Endothelial cell of umbilical vein (primary cell): ENCODE data around the gene SEMA7A. TPM values are rescaled to one million over a fixed set of nuclear protein-coding genes. Genes with fewer than 3 reads are reported as not detected.

ENCODE experiments used
- BruUV-seq: library from RNA; stranded (reverse); fragments of 400-500 nt; replicated peaks from 2 replicates; lab custom pipeline; 2021; lab: Mats Ljungman, UMichigan
- CTCF ChIA-PET: fragments of 300-600, 350-600 bp; sonication (Branson Sonifier 250); formaldehyde crosslinking; loops from one replicate; lab custom pipeline; 2021; ENCODE audit warnings: antibody characterized with exemption, inconsistent platforms; lab: Charles Lee
- POLR2A ChIA-PET: fragments of 300-600, 350-600 bp; sonication (Branson Sonifier 250); formaldehyde crosslinking; loops from one replicate; lab custom pipeline; 2021; ENCODE audit warnings: antibody characterized with exemption, inconsistent platforms; lab: Charles Lee
- DNase-seq: peaks from one replicate; pipeline ENCODE4 v3.0.0-alpha.2; 2011; ENCODE audit warnings: low read depth, low spot score
- FAIRE-seq: peaks from 2 replicates; lab custom pipeline; 2011; peaks lifted over from hg19 to GRCh38; lab: Jason Lieb, UNC
- H2AFZ ChIP-seq: 2 replicates; pipeline ENCODE4 v1.6.0; 2012; ENCODE audit warnings: low read depth, low read length, control low read depth, inconsistent platforms
- H3K27ac ChIP-seq: 2 replicates; pipeline ENCODE4 v1.5.1; 2011; ENCODE audit warnings: low read depth, mild to moderate bottlenecking, control low read depth, low read length, moderate library complexity; ENCODE audit not compliant: insufficient read depth
- H3K27me3 ChIP-seq, 2 experiments: 2 replicates each; pipeline versions ENCODE4 v1.6.0 to v1.6.1; 2011; ENCODE audit warnings: low read length in 2 of 2, mixed read lengths in 1 of 2; ENCODE audit not compliant: control insufficient read depth in 2 of 2, insufficient read depth in 2 of 2
- H3K36me3 ChIP-seq, 2 experiments: 2 replicates in 1 of 2; 3 replicates in 1 of 2; pipeline ENCODE4 v1.5.1; 2011; ENCODE audit warnings: low read length in 2 of 2, mild to moderate bottlenecking in 1 of 2, moderate library complexity in 1 of 2; ENCODE audit not compliant: control insufficient read depth in 2 of 2, insufficient read depth in 2 of 2; ENCODE audit errors: extremely low read depth in 1 of 2
- H3K4me1 ChIP-seq: 3 replicates; pipeline ENCODE4 v1.5.1; 2011; ENCODE audit warnings: mild to moderate bottlenecking, low read length; ENCODE audit not compliant: control insufficient read depth, insufficient read depth; ENCODE audit errors: extremely low read depth
- H3K4me2 ChIP-seq: 2 replicates; pipeline ENCODE4 v1.6.1; 2011; ENCODE audit warnings: low read length, control low read depth, mixed read lengths; ENCODE audit not compliant: insufficient read depth
- H3K4me3 ChIP-seq, 3 experiments: fragments of 200-600 bp in 1 of 3; sonication (generic), shearing (Covaris generic) in 1 of 3; replicated peaks in 1 of 3; 2 replicates each; pipeline ENCODE4 v1.5.1; 2011 to 2016; ENCODE audit warnings: control low read depth in 3 of 3, low read length in 3 of 3, mild to moderate bottlenecking in 2 of 3, inconsistent platforms in 1 of 3, low read depth in 1 of 3, moderate library complexity in 1 of 3; ENCODE audit not compliant: insufficient read depth in 1 of 3
- H3K79me2 ChIP-seq: 2 replicates; pipeline ENCODE4 v1.6.0; 2012; ENCODE audit warnings: low read length, inconsistent platforms; ENCODE audit not compliant: control insufficient read depth, insufficient read depth
- H3K9ac ChIP-seq: replicated peaks from 2 replicates; pipeline ENCODE3; 2011; ENCODE audit warnings: low read length, control low read depth; ENCODE audit not compliant: insufficient read depth; ENCODE audit errors: extremely low read depth
- H3K9me1 ChIP-seq: replicated peaks from 3 replicates; pipeline ENCODE4 v1.6.0; 2011; ENCODE audit warnings: mild to moderate bottlenecking, low read length; ENCODE audit not compliant: control insufficient read depth, insufficient read depth; ENCODE audit errors: extremely low read depth
- H3K9me3 ChIP-seq: replicated peaks from 2 replicates; pipeline ENCODE4 v1.5.1; 2012; ENCODE audit warnings: low read length, inconsistent platforms; ENCODE audit not compliant: control insufficient read depth, insufficient read depth
- H4K20me1 ChIP-seq: replicated peaks from 2 replicates; pipeline ENCODE3; 2011; ENCODE audit warnings: mild to moderate bottlenecking, low read length; ENCODE audit not compliant: control insufficient read depth, insufficient read depth; ENCODE audit errors: extremely low read depth
- EZH2 ChIP-seq: IDR thresholded peaks from 2 replicates; pipeline ENCODE4 v1.6.1; 2012; ENCODE audit warnings: borderline replicate concordance, low read depth, mild to moderate bottlenecking, moderate library complexity, low read length, inconsistent platforms; ENCODE audit not compliant: severe bottlenecking
- FOS ChIP-seq: IDR thresholded peaks from 2 replicates; pipeline ENCODE4 v1.6.1; 2011; ENCODE audit warnings: mild to moderate bottlenecking, low read length, moderate library complexity, borderline replicate concordance; ENCODE audit not compliant: insufficient read depth
- GATA2 ChIP-seq: IDR thresholded peaks from 2 replicates; pipeline ENCODE4 v1.7.0; 2011; ENCODE audit warnings: low read depth, mild to moderate bottlenecking, moderate library complexity, mixed read lengths, low read length; ENCODE audit not compliant: insufficient read length, insufficient read depth
- JUN ChIP-seq: IDR thresholded peaks from 2 replicates; pipeline ENCODE4 v1.6.1; 2011; ENCODE audit warnings: borderline replicate concordance, low read depth; ENCODE audit not compliant: insufficient read length, insufficient read depth
- MYC ChIP-seq: IDR thresholded peaks from one replicate; pipeline ENCODE4 v1.6.1; 2011; ENCODE audit warnings: mild to moderate bottlenecking, low read depth, low read length
- POLR2A ChIP-seq: IDR thresholded peaks from 2 replicates; pipeline ENCODE4 v1.6.1; 2012; ENCODE audit warnings: low read depth, mild to moderate bottlenecking, control low read depth, low read length
- POLR2AphosphoS5 ChIP-seq: IDR thresholded peaks from 2 replicates; pipeline ENCODE4 v1.6.1; 2012; ENCODE audit warnings: low read depth, mild to moderate bottlenecking, control low read depth, low read length, moderate library complexity; ENCODE audit not compliant: insufficient read depth
- dilution Hi-C: fragments of 300-500 bp; cut with MboI; formaldehyde crosslinking; loops from one replicate; pipeline ENCODE4 v1.15.0; 2019; ENCODE audit warnings: low sequenced_read_pairs; ENCODE audit not compliant: extremely low pct_ligation_motif_present
- intact Hi-C: fragments of 100-400 bp; cut with micrococcal nuclease; formaldehyde crosslinking; loops from one replicate; pipeline ENCODE4 v1.10.0; 2022
- polyA plus RNA-seq, 4 experiments: library from polyadenylated mRNA; depleted of rRNA in 3 of 4; stranded (reverse) in 3 of 4; unstranded in 1 of 4; fragments of >200 nt; gene quantifications; 2 replicates each; pipeline versions ENCODE4 v1.2.1 to v1.2.3, GENCODE V29; 2011 to 2012; ENCODE audit warnings: missing spikeins in 1 of 4
- total RNA-seq: library from RNA; stranded (reverse); gene quantifications from 2 replicates; pipeline ENCODE4 v1.2.3, GENCODE V29; 2021
- TF ChIP-seq, protein P1 (sequence below), 2 donors: IDR thresholded peaks; 1 replicate in 1 of 2; 2 replicates in 1 of 2; pipeline ENCODE4 v1.5.1; 2011; ENCODE audit warnings: low read length in 2 of 2, mild to moderate bottlenecking in 2 of 2, moderate library complexity in 2 of 2, control low read depth in 1 of 2, inconsistent platforms in 1 of 2, low read depth in 1 of 2; ENCODE audit not compliant: insufficient read depth in 1 of 2; ENCODE audit errors: extremely low read depth in 1 of 2
- TF ChIP-seq, protein P2 (sequence below): IDR thresholded peaks from 2 replicates; pipeline ENCODE4 v1.6.1; 2011; ENCODE audit not compliant: insufficient read depth, insufficient read length

The SEMA7A gene
- total and polyA plus RNA-seq, 2 donors (not counting 3 experiments of a cell fraction or from before 2014, with no cell fraction given) = 1.7 to 2.0 TPM

DNA sequence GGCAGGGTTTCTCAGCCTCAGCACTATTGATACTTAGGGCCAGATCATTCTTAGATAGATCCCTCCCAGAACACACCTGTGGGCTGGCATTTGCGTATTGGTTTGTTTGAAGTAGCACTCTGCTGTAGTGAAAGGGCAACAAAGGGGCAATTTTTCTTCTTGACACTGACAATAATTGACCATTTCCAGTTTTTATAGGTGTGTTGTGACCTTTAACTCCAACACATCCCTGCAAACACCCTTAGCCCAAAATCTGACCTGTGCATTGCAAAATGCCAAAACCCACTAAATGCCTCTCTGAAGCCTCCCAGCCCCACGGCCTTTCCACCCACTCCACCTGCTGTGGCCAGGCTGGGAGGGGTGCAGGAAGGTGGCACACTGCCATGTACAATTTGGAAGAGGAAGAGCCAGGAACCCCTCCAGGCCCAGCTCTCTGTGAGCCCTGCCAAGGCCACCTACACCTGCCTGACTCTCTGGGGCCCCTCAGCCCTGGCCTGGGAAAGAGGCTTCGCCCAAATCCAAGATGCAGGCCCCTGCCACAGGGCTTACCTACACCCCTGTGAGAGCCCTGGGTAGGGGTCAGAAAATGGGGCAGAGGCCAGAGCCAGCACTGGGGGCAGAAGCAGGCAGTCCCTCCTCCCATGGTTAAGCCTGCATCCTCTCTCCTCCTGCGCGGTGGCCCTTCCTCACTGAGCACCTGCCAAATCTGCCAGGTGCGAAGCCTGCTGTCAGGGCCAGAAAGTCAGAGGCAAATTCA lies 56.8 kb downstream of the SEMA7A start:
- FAIRE-seq (no peak), DNase-seq (no peak)
- CTCF ChIA-PET = interaction anchor here (0.7 to 13.9 kb wide), 10 partner anchors 8 to 255 kb away, joined by 3 to 313 read pairs (median 6); no protein-coding TSS in a partner anchor
- Histone ChIP-seq H4K20me1 (no peaks in the 10 kb centered on the region), H3K27me3 (peaks cover 4 to 9% of the 10 kb centered on the region in 2 experiments), H3K79me2 (no peaks in the 10 kb centered on the region), H3K36me3 (no peaks in the 10 kb centered on the region), H3K4me3 (no peak overlapping the region), H3K9me1 (no peaks in the 10 kb centered on the region), H3K4me1 (peaks cover 11% of the 10 kb centered on the region), H3K27ac (no peak overlapping the region), H3K9me3 (no peaks in the 10 kb centered on the region), H3K4me2 (no peak overlapping the region), H3K9ac (no peak overlapping the region), H2AFZ (no peak overlapping the region)
- dilution Hi-C loops (no loop called here), intact Hi-C loops (no loop called here)
- TF ChIP-seq POLR2A = no peak
- TF ChIP-seq, protein P1, sequence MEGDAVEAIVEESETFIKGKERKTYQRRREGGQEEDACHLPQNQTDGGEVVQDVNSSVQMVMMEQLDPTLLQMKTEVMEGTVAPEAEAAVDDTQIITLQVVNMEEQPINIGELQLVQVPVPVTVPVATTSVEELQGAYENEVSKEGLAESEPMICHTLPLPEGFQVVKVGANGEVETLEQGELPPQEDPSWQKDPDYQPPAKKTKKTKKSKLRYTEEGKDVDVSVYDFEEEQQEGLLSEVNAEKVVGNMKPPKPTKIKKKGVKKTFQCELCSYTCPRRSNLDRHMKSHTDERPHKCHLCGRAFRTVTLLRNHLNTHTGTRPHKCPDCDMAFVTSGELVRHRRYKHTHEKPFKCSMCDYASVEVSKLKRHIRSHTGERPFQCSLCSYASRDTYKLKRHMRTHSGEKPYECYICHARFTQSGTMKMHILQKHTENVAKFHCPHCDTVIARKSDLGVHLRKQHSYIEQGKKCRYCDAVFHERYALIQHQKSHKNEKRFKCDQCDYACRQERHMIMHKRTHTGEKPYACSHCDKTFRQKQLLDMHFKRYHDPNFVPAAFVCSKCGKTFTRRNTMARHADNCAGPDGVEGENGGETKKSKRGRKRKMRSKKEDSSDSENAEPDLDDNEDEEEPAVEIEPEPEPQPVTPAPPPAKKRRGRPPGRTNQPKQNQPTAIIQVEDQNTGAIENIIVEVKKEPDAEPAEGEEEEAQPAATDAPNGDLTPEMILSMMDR (IDR thresholded peaks at IDR 0.05; ENCODE audit: extremely low read depth in 1 of 2, insufficient read depth in 1 of 2, low read depth in 1 of 2, low read length in 2 of 2) = no peak
- no peak for TF ChIP-seq POLR2AphosphoS5
- no peak for TF ChIP-seq FOS
- no peak for TF ChIP-seq JUN
- TF ChIP-seq, protein P2, sequence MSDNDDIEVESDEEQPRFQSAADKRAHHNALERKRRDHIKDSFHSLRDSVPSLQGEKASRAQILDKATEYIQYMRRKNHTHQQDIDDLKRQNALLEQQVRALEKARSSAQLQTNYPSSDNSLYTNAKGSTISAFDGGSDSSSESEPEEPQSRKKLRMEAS = no peak
- TF ChIP-seq GATA2 = no peak
- TF ChIP-seq EZH2 = no peak
- no peak for TF ChIP-seq MYC
- BruUV-seq = no TSS peak
- POLR2A ChIA-PET = no interaction called here
